Iris pigment epithelial cell (primary cell): ENCODE measurements around the gene ANK2.
A peak's percentile ranks its signal among the peaks of the same experiment; 100 is the strongest.
"Not testable (repeated sequence)": the region's sequence is repeated elsewhere in the genome, so short reads cannot be mapped to it uniquely, and the experiment has no call there.

ENCODE experiments used
- DNase-seq: peaks from one replicate; pipeline ENCODE4 v3.0.0-alpha.2; 2011; ENCODE audit warnings: low read depth

The ANK2 gene

DNA sequence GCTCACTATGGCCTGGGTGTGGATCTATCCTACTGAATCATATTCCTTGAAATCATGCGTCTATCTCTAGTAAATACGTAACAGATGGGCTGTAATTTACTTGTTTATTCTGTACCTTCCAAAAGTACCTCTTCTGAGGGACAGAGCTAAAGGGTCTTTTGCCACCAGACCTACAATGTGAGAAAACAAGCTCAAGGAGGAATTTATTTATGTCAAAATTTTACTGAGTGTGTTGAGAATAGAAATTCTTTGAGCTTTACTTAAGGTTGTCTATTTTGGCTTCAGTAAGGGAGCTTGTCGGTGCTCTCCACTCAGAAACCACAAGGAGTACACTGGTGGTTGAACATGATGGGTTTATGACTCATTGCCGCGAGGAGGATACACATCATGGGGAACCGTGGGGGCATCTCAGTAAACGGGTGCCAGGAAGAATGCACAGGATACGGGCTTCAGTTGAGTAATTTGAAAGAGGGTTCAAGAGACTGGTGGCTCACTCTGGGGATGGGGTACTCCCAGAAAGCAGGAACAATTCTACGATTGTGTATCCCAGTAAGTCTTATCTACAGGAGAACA, 3.0 kb downstream of the ANK2 start:
- peak; percentile 52 for DNase-seq

DNA sequence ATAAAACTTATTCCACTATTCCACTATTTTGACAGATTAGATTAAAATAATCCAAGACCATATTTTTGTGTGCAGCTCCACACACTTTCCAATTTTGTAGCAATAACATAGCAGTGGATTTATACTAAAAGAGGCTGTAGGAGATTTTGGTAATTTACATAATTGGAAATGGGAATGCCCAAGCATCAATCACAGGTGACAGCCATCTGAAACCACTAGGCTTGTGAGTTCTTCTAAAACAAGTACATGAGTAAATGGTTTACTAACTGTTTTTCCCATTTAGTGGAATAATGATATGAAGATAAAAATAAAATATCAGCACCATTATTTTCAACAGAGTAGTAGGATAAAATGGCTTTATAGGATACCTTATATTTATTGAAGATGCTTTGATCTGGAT, 4.4 kb downstream of the ANK2 start:
- no peak for DNase-seq

DNA sequence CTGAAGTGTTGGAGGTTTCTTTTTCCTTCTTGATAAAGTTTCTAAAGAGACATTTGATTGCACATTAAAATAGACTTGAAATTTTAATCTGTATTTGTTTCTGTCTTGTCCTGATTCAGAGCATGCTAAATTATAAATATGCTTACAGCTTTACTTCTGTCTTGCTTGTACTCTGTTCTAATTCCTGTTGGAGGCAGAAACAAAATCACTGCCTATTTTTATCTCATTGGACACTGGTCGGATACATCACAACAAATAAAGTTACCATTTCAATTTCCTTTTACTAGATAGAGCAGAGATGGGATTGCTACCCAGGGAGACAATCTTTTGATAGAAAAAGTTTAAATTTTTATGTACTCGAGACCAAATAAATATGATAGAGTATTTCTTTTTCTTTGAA, 6.9 kb downstream of the ANK2 start:
- DNase-seq: no peak

DNA sequence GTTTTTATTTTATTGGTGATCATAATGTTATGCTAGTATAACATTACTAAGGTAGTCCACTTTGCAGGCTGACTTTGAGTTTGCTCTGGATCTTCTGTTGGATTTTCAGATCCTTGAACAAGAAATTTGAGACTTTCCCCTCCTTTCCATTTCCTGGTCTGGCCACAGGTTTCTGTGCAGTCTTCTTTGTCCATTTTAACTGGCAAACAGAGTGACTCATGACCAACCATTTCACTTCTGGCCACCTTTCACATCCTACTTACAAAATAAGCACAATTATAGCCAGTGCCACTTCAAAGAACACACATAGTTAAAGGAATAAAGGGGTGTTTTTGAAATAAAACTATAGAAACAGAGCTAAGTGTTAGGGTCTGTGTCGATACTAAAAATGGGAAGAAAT, 8.4 kb downstream of the ANK2 start:
- DNase-seq: peak; percentile 32

DNA sequence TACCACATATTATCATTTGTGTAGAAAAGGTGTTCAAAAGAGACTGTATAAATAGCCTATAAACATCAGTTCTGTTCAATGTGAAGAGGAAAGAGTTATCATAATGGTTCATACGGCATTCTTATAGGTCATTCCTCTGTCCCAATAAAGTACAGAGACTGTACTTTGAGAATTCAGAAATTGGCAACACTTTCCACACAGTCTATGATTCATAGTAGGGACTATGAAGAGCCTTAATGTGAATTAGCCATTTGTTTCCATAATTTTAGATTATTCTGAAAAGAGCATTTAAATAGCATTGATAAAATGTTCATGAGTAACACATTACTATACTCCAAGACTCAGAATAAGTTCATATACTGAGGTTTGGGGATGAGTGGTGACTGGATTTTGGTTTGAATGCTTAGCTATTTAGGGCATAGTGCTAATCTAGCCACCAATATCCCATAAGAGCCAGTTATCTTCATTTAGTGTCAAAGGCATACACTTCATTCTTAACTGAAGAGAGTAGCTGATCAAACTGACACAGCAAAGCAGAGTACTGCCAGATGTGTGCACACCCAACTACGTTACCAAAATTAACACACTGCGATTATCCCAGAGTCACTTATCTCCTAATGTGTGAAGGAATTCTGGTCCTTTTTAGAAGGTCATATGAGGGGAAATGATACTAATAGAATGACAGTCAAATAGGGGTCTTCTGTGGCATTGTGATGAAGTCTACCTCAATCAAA, 10.2 kb downstream of the ANK2 start:
- DNase-seq: no peak

DNA sequence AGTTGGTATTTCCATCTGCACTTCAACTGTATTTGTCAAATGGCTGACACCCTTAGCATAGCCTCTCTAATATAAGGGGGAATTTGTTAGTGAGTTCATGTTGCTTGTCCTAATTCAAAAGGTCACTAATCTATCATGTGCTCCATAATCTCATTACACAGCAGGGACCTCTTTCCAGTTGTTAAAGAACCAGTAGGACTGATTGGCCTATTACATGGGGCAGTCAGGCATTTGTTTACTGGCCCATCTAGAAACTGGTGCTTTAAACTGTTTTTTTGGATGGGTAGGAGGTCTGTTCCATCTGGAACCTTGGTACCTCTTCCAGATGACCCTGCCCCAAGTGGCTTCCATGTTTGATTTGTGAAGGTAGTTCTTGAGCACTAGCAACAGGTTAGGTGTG, 11.4 kb downstream of the ANK2 start:
- DNase-seq: no peak

DNA sequence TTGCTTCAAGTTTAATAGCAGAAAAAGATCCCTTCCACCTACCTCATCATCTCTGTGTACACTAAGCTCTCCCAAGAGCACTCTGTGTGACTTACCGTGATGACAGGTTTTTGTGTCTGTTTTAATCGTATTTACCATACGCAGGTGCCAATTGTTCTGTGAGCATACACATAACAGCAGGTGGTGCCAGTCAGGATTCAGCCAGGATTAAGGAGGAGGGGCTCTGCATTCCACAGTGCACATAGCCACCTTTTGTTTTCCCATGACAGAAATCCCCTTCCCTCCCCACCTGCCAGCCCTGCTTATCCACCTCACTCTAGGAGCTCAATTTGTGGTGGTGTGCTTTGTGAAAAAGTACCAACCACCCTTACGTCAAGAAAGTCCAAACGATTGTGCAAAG, 14.8 kb downstream of the ANK2 start:
- DNase-seq: no peak

DNA sequence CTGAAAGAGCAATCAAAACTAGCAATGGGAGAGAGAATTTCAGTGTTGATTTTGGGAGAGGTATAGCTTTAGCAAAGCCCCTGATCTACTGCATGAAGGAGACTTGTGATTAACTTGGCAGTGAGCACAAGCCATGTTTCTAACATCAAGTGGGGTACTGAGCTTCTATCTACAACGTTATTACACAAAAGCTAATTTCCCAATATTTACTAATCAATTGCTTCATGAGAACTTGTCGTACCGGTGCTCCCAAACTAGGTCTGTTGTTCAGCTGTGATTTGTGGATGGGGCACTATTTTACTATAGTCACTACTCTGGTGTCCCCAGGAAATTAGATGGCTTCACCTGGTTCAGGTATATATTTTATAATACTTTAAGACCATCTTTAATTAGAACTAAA, 16.2 kb downstream of the ANK2 start:
- no peak for DNase-seq

DNA sequence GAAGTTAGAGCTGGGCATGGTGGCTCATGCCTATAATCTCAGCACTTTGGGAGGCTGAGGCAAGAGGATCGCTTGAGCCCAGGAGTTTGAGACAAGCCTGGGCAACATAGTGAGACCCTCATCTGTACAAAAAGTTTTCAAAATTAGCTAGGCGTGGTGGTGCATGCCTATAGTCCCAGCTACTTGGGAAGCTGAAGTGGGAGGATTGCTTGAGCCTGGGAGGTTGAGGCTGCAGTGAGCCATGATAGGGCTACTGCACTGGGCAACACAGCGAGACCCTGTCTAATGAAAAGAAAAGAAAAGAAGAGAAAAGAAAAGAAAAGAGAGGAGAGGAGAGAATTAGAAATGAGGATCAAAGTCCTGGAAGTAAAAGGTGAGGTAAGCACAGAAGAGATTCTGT, 19.3 kb downstream of the ANK2 start:
- not testable (repeated sequence) for DNase-seq

DNA sequence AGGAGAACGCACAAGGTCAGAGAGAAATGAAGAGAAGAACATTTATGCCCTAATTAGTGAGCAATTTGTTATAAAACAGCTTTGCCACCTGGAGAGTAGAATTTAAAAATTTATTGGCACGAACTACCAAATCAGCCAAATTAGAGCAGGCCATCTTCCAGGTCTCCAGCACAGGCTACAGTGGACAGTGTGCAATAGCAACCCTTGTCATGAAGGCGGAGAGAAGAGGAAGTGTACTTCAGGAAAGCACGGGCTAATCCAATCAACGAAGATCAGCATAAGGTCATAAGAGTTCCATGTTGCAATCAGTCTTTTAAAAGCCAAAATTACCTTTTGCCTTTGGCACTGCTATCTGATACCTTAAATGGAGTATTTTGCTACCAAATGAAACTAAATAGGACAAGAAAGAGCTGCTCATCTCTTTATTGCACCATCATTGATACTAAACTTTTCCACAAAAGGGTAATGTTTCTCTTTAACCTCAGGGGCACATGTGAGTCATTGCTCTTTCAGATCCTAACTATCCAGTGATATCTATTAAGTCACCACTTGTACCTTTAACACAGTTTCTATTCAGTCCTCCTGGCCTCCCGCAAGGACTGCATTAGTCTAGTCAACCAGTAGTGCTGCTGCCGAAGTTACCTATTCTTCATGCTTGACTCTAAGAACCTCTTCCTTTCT, 19.9 kb downstream of the ANK2 start:
- DNase-seq: peak; percentile 24

DNA sequence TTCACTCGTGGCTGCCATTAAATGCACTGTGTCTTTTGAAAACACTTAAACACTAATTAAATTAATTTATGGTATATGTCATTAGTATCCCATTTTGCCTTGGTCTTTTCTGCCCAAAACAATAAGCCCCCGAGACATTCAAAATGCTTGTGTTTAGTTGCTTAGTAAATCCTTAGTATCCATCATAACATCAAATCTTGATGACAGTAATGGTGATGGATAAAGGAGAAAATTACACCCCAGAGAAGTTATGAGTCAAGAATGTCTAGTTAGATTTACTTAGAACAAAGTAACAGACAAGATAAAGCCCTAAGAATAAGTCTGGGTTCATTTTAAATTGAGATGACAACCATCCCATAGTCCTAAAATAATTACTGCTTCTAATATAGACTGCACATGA, 21.3 kb downstream of the ANK2 start:
- DNase-seq: no peak

DNA sequence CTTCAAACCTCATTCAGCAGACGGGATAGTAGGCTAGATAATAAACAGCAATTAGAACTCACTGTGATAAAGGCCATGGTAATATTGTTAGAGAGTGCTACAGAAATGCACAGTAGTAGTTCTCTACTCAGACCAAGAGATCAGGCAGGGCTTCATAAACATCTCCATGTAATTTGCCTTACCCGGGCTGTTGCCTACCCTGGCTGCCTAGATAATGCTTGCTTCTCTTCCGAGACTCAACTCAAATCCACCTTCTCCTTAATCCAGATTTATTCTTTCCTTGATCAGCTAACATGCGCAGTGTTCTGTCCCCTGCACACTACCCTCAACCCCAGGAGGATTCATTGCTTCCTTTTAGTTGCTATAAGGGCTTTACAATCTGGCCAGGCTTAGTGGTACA, 21.8 kb downstream of the ANK2 start:
- no peak for DNase-seq

DNA sequence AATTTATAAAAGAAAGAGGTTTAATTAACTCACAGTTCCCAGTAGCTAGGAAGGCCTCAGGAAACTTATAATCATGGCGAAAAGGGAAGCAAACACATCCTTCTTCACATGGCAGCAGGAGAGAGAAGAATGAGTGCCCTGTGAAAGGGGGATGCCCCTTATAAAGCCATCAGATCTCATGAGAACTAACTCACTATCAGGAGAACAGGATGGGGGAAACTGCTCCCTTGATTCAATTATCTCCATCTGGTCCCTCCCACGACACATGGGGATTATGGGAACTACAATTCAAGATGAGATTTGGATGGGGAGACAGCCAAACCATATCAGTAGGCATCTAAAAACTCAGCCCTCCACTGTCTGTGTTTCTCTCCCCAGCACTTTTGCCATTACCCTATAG, 22.4 kb downstream of the ANK2 start:
- no peak for DNase-seq

DNA sequence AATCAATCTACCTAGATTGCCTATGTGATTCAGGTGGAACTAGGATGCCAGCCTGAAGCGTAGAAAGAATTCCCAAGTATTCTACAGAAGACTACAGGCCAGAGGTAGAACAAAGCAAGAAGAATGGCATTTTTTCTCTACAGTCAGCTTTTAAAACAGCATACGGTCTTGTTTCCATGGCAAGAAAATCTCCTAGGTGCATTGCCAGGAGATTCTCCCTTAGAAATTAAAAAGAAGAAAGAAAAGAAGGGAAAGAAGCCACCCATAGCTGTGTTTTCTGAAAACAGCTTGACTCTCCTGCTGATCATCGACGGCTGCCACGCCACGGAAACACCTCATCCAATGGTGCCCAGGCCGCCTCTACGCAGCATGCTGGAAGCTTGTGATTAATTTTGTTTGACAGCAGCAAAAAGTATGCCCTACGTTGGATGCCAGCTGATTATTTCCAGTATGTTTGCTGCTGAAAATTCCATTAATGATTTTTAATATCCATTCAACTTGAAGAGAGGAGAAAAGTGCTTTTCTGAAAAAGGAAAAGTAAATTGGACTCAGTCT, 24.1 kb downstream of the ANK2 start:
- no peak for DNase-seq

DNA sequence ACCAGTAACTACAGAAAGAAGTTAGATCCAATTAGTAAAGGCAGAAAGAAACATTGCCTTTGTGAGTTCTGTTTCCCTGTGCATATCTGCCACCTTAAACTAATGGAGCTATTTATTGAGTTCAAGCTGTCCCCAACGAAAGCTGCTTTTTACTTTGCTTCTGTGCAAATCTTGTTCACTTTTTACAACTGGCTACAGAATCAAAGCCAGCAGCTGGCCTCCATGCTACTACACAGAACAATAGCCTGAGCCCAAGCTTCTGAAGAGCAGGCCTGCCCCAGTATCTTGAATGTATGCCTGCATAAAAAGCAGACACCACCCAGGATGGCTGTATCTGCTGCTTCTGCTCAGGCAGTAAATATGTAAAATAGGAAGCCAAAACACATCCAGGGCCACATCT, 28.1 kb downstream of the ANK2 start:
- DNase-seq: no peak

DNA sequence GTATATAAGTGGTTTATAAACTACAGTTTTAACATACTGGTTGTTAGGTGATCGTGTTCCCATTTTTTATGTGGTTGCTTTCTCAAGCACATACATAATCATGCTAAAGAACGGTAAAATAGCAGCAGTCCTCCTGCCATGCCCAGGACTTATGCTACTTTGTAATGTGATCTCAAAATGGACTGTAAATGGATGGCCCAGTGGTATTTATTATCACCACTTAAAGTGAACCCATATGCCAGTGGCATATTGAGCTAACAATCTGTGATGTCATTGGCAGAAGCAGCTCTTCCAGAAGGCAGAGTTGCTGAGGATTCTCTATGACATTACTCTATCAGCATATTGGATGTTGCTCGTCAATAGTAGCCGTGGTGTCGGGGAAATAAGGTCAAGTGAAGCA, 28.6 kb downstream of the ANK2 start:
- DNase-seq: no peak

DNA sequence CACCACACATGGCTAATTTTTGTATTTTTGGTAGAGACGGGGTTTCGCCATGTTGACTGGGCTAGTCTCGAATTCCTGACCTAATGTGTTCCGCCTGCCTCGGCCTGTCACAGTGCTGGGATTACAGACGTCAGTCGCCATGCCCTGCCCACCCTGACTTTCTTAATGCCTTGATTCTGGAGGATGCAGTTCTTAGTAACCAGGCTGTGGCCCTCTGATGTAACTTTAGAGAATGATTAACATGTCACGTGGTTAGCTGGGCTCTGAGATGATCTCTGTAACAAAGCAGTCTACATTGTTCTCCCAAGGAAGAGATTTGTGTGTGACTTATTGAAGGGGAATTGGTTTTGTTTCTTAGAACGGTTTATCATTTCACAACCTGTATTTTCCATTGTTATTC, 30.6 kb downstream of the ANK2 start:
- DNase-seq: peak; percentile 21

DNA sequence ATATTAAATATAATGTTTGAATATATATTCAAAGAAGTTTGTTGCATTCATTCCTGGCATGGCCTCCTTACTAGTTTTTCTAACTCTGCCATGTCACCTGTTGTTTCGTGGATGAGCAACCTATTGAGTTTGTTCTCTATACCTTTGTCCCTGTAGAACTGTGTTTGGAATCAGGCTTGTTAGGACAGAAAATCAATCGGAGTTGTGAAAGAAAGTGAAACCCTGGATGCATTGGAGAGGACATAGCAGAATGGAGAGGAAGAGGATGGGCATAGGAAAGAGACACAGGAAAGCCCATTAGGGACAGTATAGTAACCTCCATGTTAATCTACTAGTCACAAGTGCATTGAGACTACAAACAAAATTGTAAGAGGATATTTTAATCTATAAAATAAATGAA, 31.2 kb downstream of the ANK2 start:
- no peak for DNase-seq

DNA sequence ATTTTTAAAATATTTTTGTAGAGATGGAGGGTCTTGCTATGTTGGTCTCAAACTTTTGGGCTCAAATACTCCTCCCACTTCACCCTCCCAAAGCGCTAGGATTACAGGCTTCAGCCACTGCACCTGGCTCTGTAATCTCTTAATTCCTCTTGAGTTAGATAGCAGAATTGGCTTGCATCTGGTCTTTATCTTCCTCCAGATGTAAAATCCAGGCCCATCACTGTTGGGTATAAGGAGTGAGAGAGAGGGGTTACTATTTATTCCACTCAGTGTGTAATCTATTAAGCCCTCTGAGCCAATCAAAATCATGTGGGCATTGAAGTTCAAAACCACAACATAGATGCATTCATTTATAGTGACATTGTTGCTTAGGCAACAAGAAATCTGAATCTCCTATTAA, 33.9 kb downstream of the ANK2 start:
- DNase-seq: no peak

DNA sequence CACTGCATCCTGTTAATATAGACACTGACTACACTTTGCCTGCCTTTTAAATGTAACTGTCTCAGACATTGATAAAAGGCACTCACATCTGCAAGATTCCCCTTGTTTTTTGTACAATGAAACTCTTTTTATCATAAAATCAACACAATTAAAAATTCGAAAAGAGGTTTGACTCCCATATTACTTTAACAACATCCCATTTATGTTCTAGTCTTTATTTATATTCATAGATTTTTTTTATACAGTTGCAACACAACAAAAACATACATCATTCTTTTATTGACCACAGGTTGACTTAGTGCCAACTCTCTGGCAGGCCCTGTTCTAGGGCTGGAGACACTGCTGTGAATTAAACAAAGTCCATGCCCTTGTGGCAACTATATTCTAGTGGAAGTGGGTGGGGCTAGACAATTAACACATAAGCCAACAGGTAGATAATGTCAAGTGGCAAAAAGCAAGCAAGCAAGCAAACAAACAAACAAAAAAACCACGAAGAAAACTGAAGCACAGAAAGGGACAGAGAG, 36.8 kb downstream of the ANK2 start:
- DNase-seq: no peak

DNA sequence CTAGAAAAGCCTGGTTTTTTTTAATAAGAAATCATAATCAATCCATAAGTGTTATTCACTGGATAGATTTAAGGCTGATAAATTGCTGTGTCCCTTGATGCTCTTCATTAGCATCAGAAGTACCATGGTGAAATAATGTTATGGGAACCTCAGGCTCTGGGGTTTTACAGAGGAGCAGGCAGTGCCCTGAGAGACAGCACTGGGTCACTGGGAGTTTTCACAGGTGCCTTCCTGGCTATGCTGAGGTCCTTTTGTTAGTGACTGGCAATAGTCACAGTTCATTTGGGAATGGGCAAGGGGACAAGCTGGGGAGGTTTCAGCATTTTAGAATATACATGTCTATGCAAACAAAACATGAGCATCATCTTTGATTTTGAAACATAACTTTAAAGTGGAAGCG, 38.6 kb downstream of the ANK2 start:
- DNase-seq: no peak

DNA sequence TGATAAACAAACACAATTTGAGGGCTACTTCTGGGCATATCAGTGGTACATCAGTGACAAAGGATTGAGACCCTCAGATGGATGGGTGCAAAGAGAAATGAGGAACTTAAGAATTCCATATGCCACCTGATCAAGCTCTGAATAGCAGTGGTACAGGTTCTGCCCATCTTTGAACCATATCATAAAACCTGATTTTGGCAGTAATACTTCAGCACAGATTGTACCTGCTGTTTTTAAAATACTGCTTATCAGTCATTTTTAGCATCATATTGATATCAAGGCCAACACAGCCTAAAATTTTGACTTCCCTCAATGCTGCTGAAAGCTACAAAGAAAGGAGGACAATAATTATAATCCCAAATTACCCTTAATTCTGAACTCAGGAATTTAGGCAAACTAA, 41.5 kb downstream of the ANK2 start:
- DNase-seq: no peak

DNA sequence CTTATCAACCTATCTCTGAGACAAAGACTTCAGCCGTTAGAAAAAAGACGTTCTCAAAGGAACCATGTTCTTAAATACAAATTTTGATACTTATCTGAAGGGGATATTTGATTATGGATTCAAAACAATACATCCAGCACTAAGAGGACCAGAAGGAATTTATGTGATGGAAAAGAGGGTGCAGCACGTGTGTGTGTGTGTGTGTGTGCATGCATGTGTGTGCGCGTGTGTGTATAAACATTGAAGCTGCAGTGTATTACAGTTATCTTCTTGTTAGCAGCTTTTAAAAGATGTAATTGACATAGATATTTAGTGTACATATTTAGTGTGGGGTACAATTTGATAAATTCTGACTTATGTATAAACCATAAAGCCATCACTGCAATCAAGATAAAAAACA, 44.9 kb downstream of the ANK2 start:
- no peak for DNase-seq
